A673 (cell line): ENCODE results near the gene SNAP47.

Experiments used
- EZH2 ChIP-seq: fragments of 200-600 bp; sonication (generic); IDR thresholded peaks from 2 replicates; pipeline ENCODE4 v1.6.1; 2017; ENCODE audit warnings: borderline replicate concordance, low read depth, mild to moderate bottlenecking, mixed read lengths, antibody characterized with exemption, low read length; ENCODE audit not compliant: poor library complexity, severe bottlenecking
- TF ChIP-seq, protein P1 (sequence below): fragments of 300-800, 200-600 bp; sonication (generic); conservative IDR thresholded peaks from 2 replicates; pipeline ENCODE4 v1.5.1; 2017; ENCODE audit warnings: low read depth, mild to moderate bottlenecking, antibody characterized with exemption, low read length, moderate library complexity, mixed read lengths

DNA sequence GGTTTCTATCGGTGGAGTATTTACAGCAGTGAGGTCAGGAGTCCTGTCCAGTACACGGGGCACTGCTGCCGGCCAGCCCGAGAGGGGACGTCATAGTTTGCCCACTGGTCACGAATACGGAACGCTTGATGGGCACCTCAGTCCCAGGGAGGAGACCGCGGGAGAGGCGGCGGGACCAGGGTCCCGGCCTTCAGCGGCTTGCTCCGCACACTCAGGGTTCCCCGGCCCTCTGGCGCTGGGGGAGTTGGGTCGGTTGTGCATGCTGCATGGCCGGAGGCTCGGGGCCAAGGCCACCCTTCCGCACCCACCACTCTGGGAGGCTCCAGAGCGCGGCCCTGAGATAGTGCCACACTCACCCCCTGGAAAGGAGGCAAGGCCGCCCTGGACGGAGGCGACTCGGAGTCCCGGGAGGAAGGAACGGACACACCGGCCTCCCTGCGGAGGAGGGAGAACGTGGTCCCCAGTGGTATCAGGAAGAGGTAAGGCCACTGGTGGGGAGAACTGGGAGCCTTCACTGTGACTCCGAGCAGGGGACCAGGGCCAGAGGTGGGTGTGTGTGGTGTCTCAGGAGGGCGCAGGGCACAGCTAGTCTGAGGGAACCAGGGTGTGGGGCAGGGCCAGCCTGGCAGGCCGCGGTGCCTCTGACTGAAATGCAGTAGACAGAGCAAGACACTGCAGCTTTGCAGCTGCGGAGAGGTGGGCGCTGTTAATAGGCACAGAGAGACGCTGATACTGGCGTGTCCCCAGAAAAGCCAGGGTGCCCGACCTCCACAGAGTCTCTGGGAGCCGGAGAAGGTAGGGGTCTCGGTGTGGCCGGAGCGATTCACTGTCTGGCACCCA, 51.7 kb downstream of the SNAP47 start:
- TF ChIP-seq, protein P1, sequence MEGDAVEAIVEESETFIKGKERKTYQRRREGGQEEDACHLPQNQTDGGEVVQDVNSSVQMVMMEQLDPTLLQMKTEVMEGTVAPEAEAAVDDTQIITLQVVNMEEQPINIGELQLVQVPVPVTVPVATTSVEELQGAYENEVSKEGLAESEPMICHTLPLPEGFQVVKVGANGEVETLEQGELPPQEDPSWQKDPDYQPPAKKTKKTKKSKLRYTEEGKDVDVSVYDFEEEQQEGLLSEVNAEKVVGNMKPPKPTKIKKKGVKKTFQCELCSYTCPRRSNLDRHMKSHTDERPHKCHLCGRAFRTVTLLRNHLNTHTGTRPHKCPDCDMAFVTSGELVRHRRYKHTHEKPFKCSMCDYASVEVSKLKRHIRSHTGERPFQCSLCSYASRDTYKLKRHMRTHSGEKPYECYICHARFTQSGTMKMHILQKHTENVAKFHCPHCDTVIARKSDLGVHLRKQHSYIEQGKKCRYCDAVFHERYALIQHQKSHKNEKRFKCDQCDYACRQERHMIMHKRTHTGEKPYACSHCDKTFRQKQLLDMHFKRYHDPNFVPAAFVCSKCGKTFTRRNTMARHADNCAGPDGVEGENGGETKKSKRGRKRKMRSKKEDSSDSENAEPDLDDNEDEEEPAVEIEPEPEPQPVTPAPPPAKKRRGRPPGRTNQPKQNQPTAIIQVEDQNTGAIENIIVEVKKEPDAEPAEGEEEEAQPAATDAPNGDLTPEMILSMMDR = no peak
- TF ChIP-seq EZH2 = no peak
